Loucy (cell line): Measurements from ENCODE around the gene SASH1.

ENCODE experiments used
- H2AFZ ChIP-seq: fragments of 200-600 bp; sonication (generic); 2 replicates; pipeline ENCODE4 v1.6.0; 2016; ENCODE audit warnings: antibody characterized with exemption, mild to moderate bottlenecking, low read length, moderate library complexity
- H3F3A ChIP-seq: fragments of 200-600 bp; 2 replicates; pipeline ENCODE4 v1.6.0; 2016; ENCODE audit warnings: antibody characterized with exemption, low read depth, mild to moderate bottlenecking
- H3K27me3 ChIP-seq: fragments of 200-600 bp; sonication (generic); 2 replicates; pipeline ENCODE4 v1.6.1; 2014; ENCODE audit warnings: low read length, mild to moderate bottlenecking; ENCODE audit not compliant: insufficient read depth, poor library complexity, severe bottlenecking
- H3K36me3 ChIP-seq: fragments of 200-600 bp; sonication (generic); 2 replicates; pipeline ENCODE4 v1.6.1; 2016; ENCODE audit warnings: low read length; ENCODE audit not compliant: insufficient read depth
- H3K4me1 ChIP-seq: fragments of 200-600 bp; sonication (generic); 2 replicates; pipeline ENCODE4 v1.5.1; 2014; ENCODE audit warnings: low read length, mild to moderate bottlenecking; ENCODE audit not compliant: insufficient read depth, poor library complexity, severe bottlenecking
- H3K4me2 ChIP-seq: fragments of 200-600 bp; sonication (generic); 2 replicates; pipeline ENCODE4 v1.6.0; 2014; ENCODE audit warnings: antibody characterized with exemption, low read length, low read depth, mild to moderate bottlenecking; ENCODE audit not compliant: poor library complexity, severe bottlenecking
- H3K4me3 ChIP-seq: fragments of 200-600 bp; sonication (generic); 2 replicates; pipeline ENCODE4 v1.5.1; 2014; ENCODE audit warnings: low read length, mild to moderate bottlenecking, mixed read lengths; ENCODE audit not compliant: poor library complexity, severe bottlenecking
- H3K79me2 ChIP-seq: fragments of 200-600 bp; sonication (generic); 2 replicates; pipeline ENCODE4 v1.6.1; 2014; ENCODE audit warnings: low read length; ENCODE audit not compliant: insufficient read depth
- H3K9ac ChIP-seq: fragments of 200-600 bp; sonication (generic); 2 replicates; pipeline ENCODE4 v1.6.0; 2014; ENCODE audit warnings: mild to moderate bottlenecking, low read depth, low read length, moderate library complexity; ENCODE audit not compliant: poor library complexity, severe bottlenecking
- H3K9me2 ChIP-seq: fragments of 200-600 bp; sonication (generic); replicated peaks from 2 replicates; pipeline ENCODE4 v1.6.1; 2016; ENCODE audit warnings: low read depth, low read length, mixed read lengths
- H3K9me3 ChIP-seq: fragments of 200-600 bp; sonication (generic); 2 replicates; pipeline ENCODE4 v1.6.1; 2014; ENCODE audit warnings: mild to moderate bottlenecking, antibody characterized with exemption, low read length, low read depth; ENCODE audit not compliant: insufficient read depth
- H4K20me1 ChIP-seq: fragments of 200-600 bp; sonication (generic); 2 replicates; pipeline ENCODE4 v1.6.0; 2014; ENCODE audit warnings: antibody characterized with exemption, low read length, mild to moderate bottlenecking; ENCODE audit not compliant: insufficient read depth, poor library complexity, severe bottlenecking
- CTCF ChIP-seq: fragments of 200-600 bp; sonication (generic); conservative IDR thresholded peaks from 2 replicates; pipeline ENCODE4 v1.5.1; 2014; ENCODE audit warnings: mild to moderate bottlenecking, antibody characterized with exemption, low read length
- EZH2phosphoT487 ChIP-seq: fragments of 200-600 bp; IDR thresholded peaks from 2 replicates; pipeline ENCODE4 v1.6.1; 2018; ENCODE audit warnings: antibody characterized with exemption, mild to moderate bottlenecking, moderate library complexity, borderline replicate concordance

SASH1 gene

GRCh38 chr6:148470156-148470555 lies 127.5 kb downstream of the SASH1 start:
- no peak for TF ChIP-seq EZH2phosphoT487
- TF ChIP-seq CTCF: no peak
- no peak overlapping the region for H2AFZ ChIP-seq
- no peaks in the 10 kb centered on the region for H3K9me2 ChIP-seq
- no peaks in the 10 kb centered on the region for H3K36me3 ChIP-seq
- H3K4me3 ChIP-seq: no peak overlapping the region
- no peaks in the 10 kb centered on the region for H3F3A ChIP-seq
- no peaks in the 10 kb centered on the region for H3K79me2 ChIP-seq
- H3K27me3 ChIP-seq: no peaks in the 10 kb centered on the region
- H3K9me3 ChIP-seq: no peaks in the 10 kb centered on the region
- no peaks in the 10 kb centered on the region for H4K20me1 ChIP-seq
- H3K4me2 ChIP-seq: no peak overlapping the region
- no peaks in the 10 kb centered on the region for H3K4me1 ChIP-seq
- H3K9ac ChIP-seq: no peak overlapping the region

GRCh38 chr6:148470606-148471465 lies 128.2 kb downstream of the SASH1 start:
- Histone ChIP-seq H3K4me2 (no peak overlapping the region), H3K9ac (no peak overlapping the region), H3K4me3 (no peak overlapping the region), H3K9me2 (no peaks in the 10 kb centered on the region), H3K36me3 (no peaks in the 10 kb centered on the region), H3K4me1 (no peaks in the 10 kb centered on the region), H3F3A (no peaks in the 10 kb centered on the region), H3K9me3 (no peaks in the 10 kb centered on the region), H4K20me1 (no peaks in the 10 kb centered on the region), H3K27me3 (no peaks in the 10 kb centered on the region), H2AFZ (no peak overlapping the region), H3K79me2 (no peaks in the 10 kb centered on the region)
- TF ChIP-seq CTCF (no peak), EZH2phosphoT487 (no peak)

- Histone ChIP-seq H3K79me2 (no peaks in the 10 kb centered on the region), H3K4me1 (no peaks in the 10 kb centered on the region), H2AFZ (no peak overlapping the region), H3K36me3 (no peaks in the 10 kb centered on the region), H3K27me3 (no peaks in the 10 kb centered on the region), H4K20me1 (no peaks in the 10 kb centered on the region), H3K9ac (no peak overlapping the region), H3K9me3 (no peaks in the 10 kb centered on the region), H3K4me3 (no peak overlapping the region), H3K4me2 (no peak overlapping the region), H3F3A (no peaks in the 10 kb centered on the region), H3K9me2 (no peaks in the 10 kb centered on the region)
- no peak for TF ChIP-seq CTCF
- no peak for TF ChIP-seq EZH2phosphoT487
These were observed 129.1 kb downstream of the SASH1 start for GRCh38 chr6:148471624-148472159.
